Stimulated activated CD4-positive, alpha-beta T cell treated with anti-CD3 and anti-CD28 coated beads, Interleukin-4, amount 100 ng/mL, for 24 hours (primary cell): ENCODE results near the gene PPARD.
"Not testable (repeated sequence)": the region's sequence is repeated elsewhere in the genome, so short reads cannot be mapped to it uniquely, and the experiment has no call there.

Experiments used
- DNase-seq: peaks from one replicate; pipeline ENCODE4 v3.0.0-alpha.2; 2020

PPARD gene

GRCh38 chr6:35386989-35387388, 44.6 kb downstream of the PPARD start:
- no peak for DNase-seq

- no peak for DNase-seq
Observed at GRCh38 chr6:35388030-35388429, 45.7 kb downstream of the PPARD start.

GRCh38 chr6:35388772-35389352, 46.5 kb downstream of the PPARD start:
- no peak for DNase-seq

GRCh38 chr6:35389386-35389785, 47.0 kb downstream of the PPARD start:
- DNase-seq, result not testable (repeated sequence)

- no peak for DNase-seq
Observed at GRCh38 chr6:35391240-35391968, 49.0 kb downstream of the PPARD start.

GRCh38 chr6:35392111-35392702, 49.8 kb downstream of the PPARD start:
- no peak for DNase-seq

GRCh38 chr6:35392773-35393672, 50.7 kb downstream of the PPARD start:
- DNase-seq, result no peak

- DNase-seq, result no peak
Observed at GRCh38 chr6:35396991-35397390, 54.6 kb downstream of the PPARD start.

GRCh38 chr6:35397806-35398418, 55.6 kb downstream of the PPARD start:
- DNase-seq, result no peak

- no peak for DNase-seq
Observed at GRCh38 chr6:35398526-35398925, 56.2 kb downstream of the PPARD start.

GRCh38 chr6:35400111-35400510, 57.8 kb downstream of the PPARD start:
- DNase-seq, result no peak

- DNase-seq, result no peak
Observed at GRCh38 chr6:35400901-35401311, 58.5 kb downstream of the PPARD start.

GRCh38 chr6:35401514-35401913, 59.2 kb downstream of the PPARD start:
- no peak for DNase-seq

- no peak for DNase-seq
Observed at GRCh38 chr6:35402136-35402855, 59.9 kb downstream of the PPARD start.

GRCh38 chr6:35402856-35403191, 60.5 kb downstream of the PPARD start:
- DNase-seq, result no peak

GRCh38 chr6:35403544-35404442, 61.4 kb downstream of the PPARD start:
- no peak for DNase-seq

GRCh38 chr6:35406711-35407485, 64.5 kb downstream of the PPARD start:
- DNase-seq, result no peak

GRCh38 chr6:35409245-35409644, 66.9 kb downstream of the PPARD start:
- no peak for DNase-seq

GRCh38 chr6:35410131-35410530, 67.8 kb downstream of the PPARD start:
- DNase-seq, result no peak

GRCh38 chr6:35411066-35411465, 68.7 kb downstream of the PPARD start:
- DNase-seq, result no peak
